Measurements from ENCODE around the gene GLTP. TPM values are rescaled to one million over a fixed set of nuclear protein-coding genes. Genes with fewer than 3 reads are reported as not detected.

The GLTP gene
- total RNA-seq, 2 donors from 2014 or later: 15.2 to 20.9 TPM

GRCh38 chr12:109842021-109842420, 38.3 kb downstream of the GLTP start:
- 89 to 97% methylated on average over 3 to 5 of the region's 5 CpGs for WGBS, 2 experiments (ENCODE audit: insufficient coverage in 1 of 2, insufficient read length in 1 of 2)
- no peak overlapping the region for H3K9ac ChIP-seq (ENCODE audit: extremely low read depth, low read length, poor library complexity, severe bottlenecking)
- Mint-ChIP-seq H3K4me3 (no peak overlapping the region), H3K4me1 (peaks cover 5% of the 10 kb centered on the region), H3K36me3 (ENCODE audit: low read depth) (no peaks in the 10 kb centered on the region), H3K27ac (no peak overlapping the region), H3K27me3 (ENCODE audit: insufficient read depth) (no peaks in the 10 kb centered on the region), H3K9me3 (no peaks in the 10 kb centered on the region)
- H3K27ac ChIP-seq (ENCODE audit: low read depth, low read length): no peak overlapping the region
- H3K36me3 ChIP-seq (ENCODE audit: control insufficient read depth, insufficient read depth, low read length): no peaks in the 10 kb centered on the region
- H3K4me1 ChIP-seq (ENCODE audit: control insufficient read depth, insufficient read depth, low read length): no peaks in the 10 kb centered on the region
- TF ChIP-seq, protein P1, sequence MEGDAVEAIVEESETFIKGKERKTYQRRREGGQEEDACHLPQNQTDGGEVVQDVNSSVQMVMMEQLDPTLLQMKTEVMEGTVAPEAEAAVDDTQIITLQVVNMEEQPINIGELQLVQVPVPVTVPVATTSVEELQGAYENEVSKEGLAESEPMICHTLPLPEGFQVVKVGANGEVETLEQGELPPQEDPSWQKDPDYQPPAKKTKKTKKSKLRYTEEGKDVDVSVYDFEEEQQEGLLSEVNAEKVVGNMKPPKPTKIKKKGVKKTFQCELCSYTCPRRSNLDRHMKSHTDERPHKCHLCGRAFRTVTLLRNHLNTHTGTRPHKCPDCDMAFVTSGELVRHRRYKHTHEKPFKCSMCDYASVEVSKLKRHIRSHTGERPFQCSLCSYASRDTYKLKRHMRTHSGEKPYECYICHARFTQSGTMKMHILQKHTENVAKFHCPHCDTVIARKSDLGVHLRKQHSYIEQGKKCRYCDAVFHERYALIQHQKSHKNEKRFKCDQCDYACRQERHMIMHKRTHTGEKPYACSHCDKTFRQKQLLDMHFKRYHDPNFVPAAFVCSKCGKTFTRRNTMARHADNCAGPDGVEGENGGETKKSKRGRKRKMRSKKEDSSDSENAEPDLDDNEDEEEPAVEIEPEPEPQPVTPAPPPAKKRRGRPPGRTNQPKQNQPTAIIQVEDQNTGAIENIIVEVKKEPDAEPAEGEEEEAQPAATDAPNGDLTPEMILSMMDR (conservative IDR thresholded peaks at IDR 0.05): no peak
- H3K27me3 ChIP-seq (ENCODE audit: control insufficient read depth, insufficient read depth, low read length, poor library complexity, severe bottlenecking): no peaks in the 10 kb centered on the region
- DNase-seq: peak; percentile 42
- H3K4me3 ChIP-seq (ENCODE audit: low read length): no peak overlapping the region
- H3K9me3 ChIP-seq (ENCODE audit: control insufficient read depth, low read length): no peaks in the 10 kb centered on the region

GRCh38 chr12:109841356-109841755, 39.0 kb downstream of the GLTP start:
- H3K27ac Mint-ChIP-seq: no peak overlapping the region
- H3K4me3 ChIP-seq (ENCODE audit: low read length): no peak overlapping the region
- H3K27me3 ChIP-seq (ENCODE audit: control insufficient read depth, insufficient read depth, low read length, poor library complexity, severe bottlenecking): no peaks in the 10 kb centered on the region
- no peak overlapping the region for H3K9ac ChIP-seq (ENCODE audit: extremely low read depth, low read length, poor library complexity, severe bottlenecking)
- TF ChIP-seq, protein P1 (conservative IDR thresholded peaks at IDR 0.05): peak; percentile 48
- no peaks in the 10 kb centered on the region for H3K36me3 Mint-ChIP-seq (ENCODE audit: low read depth)
- no peak overlapping the region for H3K27ac ChIP-seq (ENCODE audit: low read depth, low read length)
- H3K36me3 ChIP-seq (ENCODE audit: control insufficient read depth, insufficient read depth, low read length): no peaks in the 10 kb centered on the region
- no peaks in the 10 kb centered on the region for H3K27me3 Mint-ChIP-seq (ENCODE audit: insufficient read depth)
- 71 to 82% methylated on average over 5 to 9 of the region's 9 CpGs for WGBS, 2 experiments (ENCODE audit: insufficient coverage in 1 of 2, insufficient read length in 1 of 2)
- no peak overlapping the region for H3K4me3 Mint-ChIP-seq
- H3K9me3 Mint-ChIP-seq: no peaks in the 10 kb centered on the region
- no peaks in the 10 kb centered on the region for H3K4me1 ChIP-seq (ENCODE audit: control insufficient read depth, insufficient read depth, low read length)
- DNase-seq: peak; percentile 65
- peaks cover 5% of the 10 kb centered on the region for H3K4me1 Mint-ChIP-seq
- H3K9me3 ChIP-seq (ENCODE audit: control insufficient read depth, low read length): no peaks in the 10 kb centered on the region

- Mint-ChIP-seq H3K9me3 (no peaks in the 10 kb centered on the region), H3K36me3 (ENCODE audit: low read depth) (no peaks in the 10 kb centered on the region), H3K27ac (no peak overlapping the region), H3K27me3 (ENCODE audit: insufficient read depth) (no peaks in the 10 kb centered on the region), H3K4me1 (peaks cover 5% of the 10 kb centered on the region), H3K4me3 (no peak overlapping the region)
- TF ChIP-seq, protein P1 (conservative IDR thresholded peaks at IDR 0.05): no peak
- Histone ChIP-seq H3K9ac (ENCODE audit: extremely low read depth, low read length, poor library complexity, severe bottlenecking) (no peak overlapping the region), H3K36me3 (ENCODE audit: control insufficient read depth, insufficient read depth, low read length) (no peaks in the 10 kb centered on the region), H3K9me3 (ENCODE audit: control insufficient read depth, low read length) (no peaks in the 10 kb centered on the region), H3K4me1 (ENCODE audit: control insufficient read depth, insufficient read depth, low read length) (no peaks in the 10 kb centered on the region), H3K27ac (ENCODE audit: low read depth, low read length) (no peak overlapping the region), H3K4me3 (ENCODE audit: low read length) (no peak overlapping the region), H3K27me3 (ENCODE audit: control insufficient read depth, insufficient read depth, low read length, poor library complexity, severe bottlenecking) (no peaks in the 10 kb centered on the region)
- peak; percentile 75 for DNase-seq
- WGBS, 2 experiments (ENCODE audit: insufficient coverage in 1 of 2, insufficient read length in 1 of 2): 75 to 81% methylated on average over 5 to 7 of the region's 7 CpGs
Measured at GRCh38 chr12:109840305-109841074, 39.9 kb downstream of the GLTP start.
